ENCODE results near the gene SYN1.

DNA sequence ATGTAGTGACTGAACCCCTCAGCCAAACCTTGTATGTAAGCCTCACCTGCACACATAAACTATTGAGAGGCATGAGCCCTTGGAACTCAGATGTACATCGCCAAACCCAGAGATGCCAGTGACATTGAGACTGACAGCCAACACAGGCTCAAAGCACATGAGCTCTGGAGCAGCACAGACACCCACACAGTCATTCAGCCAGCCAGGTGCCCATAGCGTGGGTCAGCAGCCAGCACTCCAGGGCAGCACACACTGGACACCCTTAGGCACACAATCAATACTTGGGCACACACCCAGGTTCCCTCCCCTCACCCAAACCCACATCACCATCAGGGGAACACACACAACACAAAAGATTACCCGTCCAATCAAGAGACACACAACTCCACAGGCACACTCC, 41.8 kb downstream of the SYN1 start:
- TF ChIP-seq EZH2 (IDR thresholded peaks at IDR 0.05; ENCODE audit: borderline replicate concordance, low read depth, low read length, severe bottlenecking) (no peak), CTCF (IDR thresholded peaks at IDR 0.05; ENCODE audit: borderline replicate concordance, extremely low read depth, low read length, poor library complexity, severe bottlenecking) (no peak)

Data from DND-41 (cell line).